NOMO-1 treated with dmso at 0.1 percent for 144 hours (cell line): Measurements from ENCODE around the gene CRYGD.

Experiments used
- DNase-seq: peaks from one replicate; lab custom pipeline; 2025; ENCODE audit not compliant: unreplicated experiment; lab: John Stamatoyannopoulos, UW

Gene CRYGD

DNA sequence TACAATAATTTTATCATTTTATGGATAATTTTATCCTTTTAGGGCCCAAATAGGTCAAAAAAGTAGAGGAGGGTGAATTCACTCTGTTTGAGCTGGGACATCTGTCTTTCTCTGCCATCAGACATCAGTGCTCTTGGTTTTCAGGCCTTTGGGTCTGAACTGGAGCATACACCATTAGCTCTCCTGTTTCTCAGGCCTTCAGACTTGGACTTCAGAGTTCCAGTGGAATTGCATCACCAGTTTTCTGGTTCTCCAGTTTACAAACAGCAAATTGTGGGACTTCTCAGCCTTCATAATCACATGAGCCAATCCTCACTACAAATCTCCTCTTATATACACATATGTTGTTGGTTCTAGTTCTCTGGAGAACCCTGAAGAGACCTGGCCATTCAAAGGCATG is 33.9 kb downstream of the CRYGD start:
- no peak for DNase-seq

DNA sequence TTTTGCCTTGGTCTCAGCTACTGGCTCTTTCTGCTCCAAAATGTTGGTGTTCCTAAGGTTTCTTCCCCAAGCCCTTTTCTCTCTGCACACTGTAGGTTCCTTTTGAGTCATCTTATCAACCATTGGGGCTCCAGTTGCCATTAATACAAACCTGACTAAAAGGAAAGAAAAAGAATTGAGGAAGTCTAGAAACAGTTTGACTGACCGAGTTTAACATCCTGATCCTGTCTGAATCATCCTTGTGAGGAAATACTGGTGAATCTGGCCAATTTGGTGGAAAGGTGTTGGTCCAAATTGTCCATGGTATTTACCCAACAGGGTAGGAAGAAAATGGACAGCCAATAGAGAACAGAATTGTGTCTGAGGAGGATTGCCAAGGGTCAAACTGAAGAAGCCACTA is 38.3 kb downstream of the CRYGD start:
- DNase-seq: no peak

DNA sequence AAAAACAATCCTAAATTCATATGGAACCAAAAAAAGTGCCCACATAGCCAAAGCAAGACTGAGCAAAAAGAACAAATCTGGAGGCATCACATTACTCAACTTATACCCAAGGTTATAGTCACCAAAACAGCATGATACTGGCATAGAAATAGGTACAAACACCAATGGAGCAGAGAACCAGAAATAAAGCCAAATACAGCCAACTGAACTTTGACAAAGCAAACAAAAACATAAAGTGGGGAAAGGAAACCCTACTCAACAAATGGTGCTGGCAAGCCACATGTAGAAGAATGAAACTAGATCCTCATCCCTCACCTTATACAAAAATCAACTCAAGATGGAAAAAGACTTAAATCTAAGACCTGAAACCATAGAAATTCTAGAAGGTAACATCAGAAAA is 40.5 kb downstream of the CRYGD start:
- no peak for DNase-seq

DNA sequence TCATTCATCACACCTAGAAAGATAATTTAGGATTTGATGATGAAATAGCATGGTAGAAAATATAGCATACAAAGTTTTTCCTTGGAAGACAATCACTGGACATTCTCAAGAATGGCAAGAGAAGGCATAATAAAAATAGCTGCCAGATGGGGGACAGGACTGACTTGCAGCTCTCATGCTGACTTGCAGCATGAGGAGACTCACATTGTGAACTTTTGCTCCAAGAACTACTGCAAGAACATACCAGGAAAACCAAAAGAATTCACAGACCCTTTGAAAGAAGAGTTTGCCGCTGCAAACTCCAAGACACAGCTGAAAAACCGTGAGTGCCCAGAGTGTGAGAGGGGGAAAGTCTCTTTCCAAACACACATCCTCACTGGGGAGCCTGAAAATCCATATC is 47.0 kb downstream of the CRYGD start:
- DNase-seq: no peak

DNA sequence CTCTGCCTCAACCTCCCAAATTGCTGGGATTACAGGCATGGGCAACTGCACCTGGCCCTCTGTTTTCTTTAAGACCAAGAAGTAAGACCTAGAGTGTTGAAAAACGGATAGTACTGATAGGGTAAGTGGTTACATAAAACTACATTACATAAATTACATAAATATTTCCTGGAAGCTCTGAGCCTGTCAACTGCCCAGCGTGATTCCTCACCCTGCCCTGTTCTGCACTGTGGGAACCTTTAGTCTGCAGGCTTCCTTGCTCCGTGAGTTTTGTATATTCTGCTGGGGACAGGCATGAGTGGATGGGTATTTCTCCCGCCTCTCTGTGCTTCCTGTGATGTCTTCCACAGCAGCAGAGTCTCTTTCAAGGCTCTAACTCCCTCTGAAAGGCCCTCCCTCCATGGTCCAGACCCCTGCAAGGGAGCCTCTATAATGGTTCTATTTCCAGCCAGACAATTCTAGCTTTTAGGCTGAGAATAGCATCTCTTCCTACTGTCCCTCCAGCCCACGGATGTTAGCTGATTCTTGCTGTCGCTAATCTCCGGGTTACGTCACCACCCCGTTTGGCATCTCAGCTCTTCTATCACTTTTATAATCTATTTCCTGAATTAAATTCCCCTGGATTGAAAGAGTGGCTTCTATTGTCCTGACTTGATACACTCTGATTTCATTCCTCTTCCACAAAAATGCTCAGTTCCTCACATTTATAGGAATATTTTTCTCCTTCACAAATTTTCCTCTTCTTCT is 49.5 kb downstream of the CRYGD start:
- no peak for DNase-seq

DNA sequence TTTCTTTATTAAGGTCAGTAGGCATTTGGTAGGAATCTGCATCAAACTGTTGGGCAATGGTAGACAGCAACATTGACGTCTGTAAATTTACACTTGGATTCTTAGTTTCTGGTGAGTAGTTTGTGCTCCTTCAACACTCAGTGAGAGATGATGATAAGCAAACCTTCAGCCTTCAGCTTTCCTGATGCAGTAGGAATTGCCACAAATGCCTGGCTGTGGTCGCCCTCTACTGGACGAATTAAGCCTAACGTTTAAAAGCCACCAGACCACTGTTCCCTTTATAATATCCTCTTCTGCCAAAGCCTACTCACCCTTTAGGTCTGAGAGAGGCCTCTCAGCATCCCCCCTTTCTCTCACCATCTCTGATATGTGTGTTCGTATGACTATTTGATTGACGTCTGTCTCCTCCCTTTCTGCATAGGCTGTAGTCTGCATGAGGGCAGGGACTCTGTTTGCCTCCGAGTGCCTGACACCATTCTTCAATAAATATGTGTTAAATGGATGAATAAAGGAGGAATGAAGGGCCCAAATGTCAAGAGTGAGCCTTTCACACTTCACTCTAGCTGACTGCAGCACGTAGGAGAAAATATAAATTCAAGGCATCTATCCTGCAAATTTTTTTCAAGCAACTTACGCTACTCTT is 52.0 kb downstream of the CRYGD start:
- DNase-seq: peak; percentile 14
